Neural cell (in vitro differentiated cells): ENCODE measurements around the gene VPS13D. TPM values are rescaled to one million over a fixed set of nuclear protein-coding genes. Genes with fewer than 3 reads are reported as not detected.

ENCODE experiments used
- H2AFZ ChIP-seq: fragments of 200-600, 300-800 bp; sonication (generic), shearing (Covaris generic); 2 replicates; pipeline ENCODE4 v1.6.0; 2014; ENCODE audit warnings: low read depth, mild to moderate bottlenecking, antibody characterized with exemption, low read length, moderate library complexity
- H3F3A ChIP-seq: fragments of 200-600 bp; shearing (Covaris generic); 2 replicates; pipeline ENCODE4 v1.6.1; 2016; ENCODE audit warnings: mild to moderate bottlenecking, moderate library complexity, mixed read lengths, antibody characterized with exemption, low read length; ENCODE audit not compliant: insufficient read depth, poor library complexity, severe bottlenecking
- H3K27ac ChIP-seq: fragments of 200-600, 300-800 bp; sonication (generic), shearing (Covaris generic); 2 replicates; pipeline ENCODE4 v1.5.1; 2014; ENCODE audit warnings: mild to moderate bottlenecking, low read length, moderate library complexity
- H3K27me3 ChIP-seq: fragments of 300-800, 200-600 bp; sonication (generic), shearing (Covaris generic); 2 replicates; pipeline ENCODE4 v1.6.0; 2014; ENCODE audit warnings: mild to moderate bottlenecking, low read depth, low read length, moderate library complexity; ENCODE audit not compliant: insufficient read depth
- H3K36me3 ChIP-seq: fragments of 300-800, 200-600 bp; sonication (generic), shearing (Covaris generic); 2 replicates; pipeline ENCODE4 v1.5.1; 2014; ENCODE audit warnings: mild to moderate bottlenecking, antibody characterized with exemption, low read length, moderate library complexity; ENCODE audit not compliant: insufficient read depth
- H3K4me2 ChIP-seq: fragments of 300-800, 200-600 bp; sonication (generic), shearing (Covaris generic); 2 replicates; pipeline ENCODE4 v1.6.0; 2014; ENCODE audit warnings: mild to moderate bottlenecking, low read length
- H3K4me3 ChIP-seq: fragments of 300-800, 200-600 bp; sonication (generic), shearing (Covaris generic); 2 replicates; pipeline ENCODE4 v1.5.1; 2014; ENCODE audit warnings: mild to moderate bottlenecking, low read length, moderate library complexity
- H3K79me2 ChIP-seq: fragments of 200-600 bp; shearing (Covaris generic); replicated peaks from 2 replicates; pipeline ENCODE4 v1.6.0; 2014; ENCODE audit warnings: mild to moderate bottlenecking, low read length, moderate library complexity; ENCODE audit not compliant: insufficient read depth
- H3K9ac ChIP-seq: fragments of 300-800, 200-600 bp; sonication (generic), shearing (Covaris generic); 2 replicates; pipeline ENCODE4 v1.6.1; 2016; ENCODE audit warnings: mild to moderate bottlenecking, low read length, mixed read lengths
- H3K9me2 ChIP-seq: fragments of 200-600 bp; shearing (Covaris generic); 2 replicates; pipeline ENCODE4 v1.6.1; 2016; ENCODE audit warnings: mild to moderate bottlenecking, low read length, mixed read lengths; ENCODE audit not compliant: insufficient read depth
- H3K9me3 ChIP-seq: fragments of 200-600, 300-800 bp; sonication (generic), shearing (Covaris generic); 2 replicates; pipeline ENCODE4 v1.6.1; 2016; ENCODE audit warnings: mild to moderate bottlenecking, mixed run types, low read length, moderate library complexity, mixed read lengths
- H4K20me1 ChIP-seq: fragments of 200-600 bp; shearing (Covaris generic); 2 replicates; pipeline ENCODE4 v1.6.1; 2016; ENCODE audit warnings: mild to moderate bottlenecking, mixed run types; ENCODE audit not compliant: insufficient read depth
- CTCF ChIP-seq: fragments of 450-650 bp; IDR thresholded peaks from 2 replicates; pipeline ENCODE4 v1.5.1; 2014; ENCODE audit warnings: antibody characterized with exemption, mild to moderate bottlenecking, moderate library complexity; ENCODE audit not compliant: poor library complexity, severe bottlenecking
- EP300 ChIP-seq: fragments of 450-650 bp; conservative IDR thresholded peaks from 2 replicates; pipeline ENCODE4 v1.6.1; 2014; ENCODE audit warnings: antibody characterized with exemption, mild to moderate bottlenecking, moderate library complexity; ENCODE audit not compliant: poor library complexity, severe bottlenecking
- EZH2 ChIP-seq: fragments of 200-600, 300-800 bp; shearing (Covaris generic), sonication (generic); IDR thresholded peaks from 2 replicates; pipeline ENCODE4 v1.6.1; 2014; ENCODE audit warnings: antibody characterized with exemption, low read length, borderline replicate concordance, mild to moderate bottlenecking; ENCODE audit not compliant: insufficient read depth, poor library complexity, severe bottlenecking
- MXI1 ChIP-seq: fragments of 450-650 bp; conservative IDR thresholded peaks from 2 replicates; pipeline ENCODE4 v1.6.1; 2014; ENCODE audit warnings: antibody characterized with exemption, mild to moderate bottlenecking; ENCODE audit not compliant: poor library complexity, severe bottlenecking
- POLR2AphosphoS5 ChIP-seq: IDR thresholded peaks from 2 replicates; pipeline ENCODE4 v1.6.1; 2012
- RAD21 ChIP-seq: fragments of 450-650 bp; conservative IDR thresholded peaks from 2 replicates; pipeline ENCODE4 v1.6.1; 2014; ENCODE audit warnings: antibody characterized with exemption, mild to moderate bottlenecking, moderate library complexity
- REST ChIP-seq: IDR thresholded peaks from 2 replicates; pipeline ENCODE4 v1.6.1; 2012; ENCODE audit warnings: borderline replicate concordance
- SMC3 ChIP-seq: fragments of 450-650 bp; conservative IDR thresholded peaks from 2 replicates; pipeline ENCODE4 v1.6.1; 2014; ENCODE audit warnings: antibody characterized with exemption, mild to moderate bottlenecking, moderate library complexity; ENCODE audit not compliant: poor library complexity
- TAF1 ChIP-seq: IDR thresholded peaks from 2 replicates; pipeline ENCODE4 v1.6.1; 2012; ENCODE audit warnings: low read depth
- polyA plus RNA-seq: library from polyadenylated mRNA; depleted of rRNA; stranded (reverse); fragments of >200 nt; gene quantifications from 2 replicates; pipeline ENCODE4 v1.2.3, GENCODE V29; 2014

The VPS13D gene
- polyA plus RNA-seq, 1 donor from 2014 or later: 24.5 TPM

- H3K27me3 ChIP-seq: no peaks in the 10 kb centered on the region
- no peaks in the 10 kb centered on the region for H3K9me2 ChIP-seq
- TF ChIP-seq POLR2AphosphoS5 (no peak), REST (no peak), EP300 (no peak), RAD21 (no peak)
- H3K9ac ChIP-seq: no peak overlapping the region
- no peaks in the 10 kb centered on the region for H3F3A ChIP-seq
- H4K20me1 ChIP-seq: no peaks in the 10 kb centered on the region
- H3K79me2 ChIP-seq: no peaks in the 10 kb centered on the region
- no peaks in the 10 kb centered on the region for H3K9me3 ChIP-seq
- H3K27ac ChIP-seq: no peak overlapping the region
- no peaks in the 10 kb centered on the region for H3K36me3 ChIP-seq
- H2AFZ ChIP-seq: no peak overlapping the region
- H3K4me2 ChIP-seq: no peak overlapping the region
- H3K4me3 ChIP-seq: no peak overlapping the region
Observed at GRCh38 chr1:12206238-12206637, 23.6 kb upstream of the VPS13D start.

- no peaks in the 10 kb centered on the region for H3K27me3 ChIP-seq
- H3K79me2 ChIP-seq: no peaks in the 10 kb centered on the region
- no peak overlapping the region for H2AFZ ChIP-seq
- H3K27ac ChIP-seq: no peak overlapping the region
- no peak for TF ChIP-seq MXI1
- H3K9ac ChIP-seq: no peak overlapping the region
- H3K4me2 ChIP-seq: no peak overlapping the region
- no peaks in the 10 kb centered on the region for H3K9me2 ChIP-seq
- H4K20me1 ChIP-seq: no peaks in the 10 kb centered on the region
- H3K36me3 ChIP-seq: no peaks in the 10 kb centered on the region
- H3F3A ChIP-seq: no peaks in the 10 kb centered on the region
- H3K9me3 ChIP-seq: no peaks in the 10 kb centered on the region
- no peak overlapping the region for H3K4me3 ChIP-seq
Observed at GRCh38 chr1:12206792-12207424, 22.9 kb upstream of the VPS13D start.

- no peaks in the 10 kb centered on the region for H3K79me2 ChIP-seq
- no peak overlapping the region for H3K9ac ChIP-seq
- no peak overlapping the region for H3K27ac ChIP-seq
- H2AFZ ChIP-seq: no peak overlapping the region
- H3K4me2 ChIP-seq: no peak overlapping the region
- no peaks in the 10 kb centered on the region for H3K9me2 ChIP-seq
- TF ChIP-seq REST (no peak), EZH2 (no peak), MXI1 (no peak), CTCF (no peak), SMC3 (no peak), TAF1 (no peak), POLR2AphosphoS5 (no peak), RAD21 (no peak), EP300 (no peak)
- no peaks in the 10 kb centered on the region for H3K36me3 ChIP-seq
- no peaks in the 10 kb centered on the region for H3F3A ChIP-seq
- H3K9me3 ChIP-seq: no peaks in the 10 kb centered on the region
- H3K4me3 ChIP-seq: no peak overlapping the region
- no peaks in the 10 kb centered on the region for H4K20me1 ChIP-seq
- no peaks in the 10 kb centered on the region for H3K27me3 ChIP-seq
Observed at GRCh38 chr1:12208271-12208670, 21.6 kb upstream of the VPS13D start.
